Amygdala (tissue), 56 donors: ENCODE results near the gene MRPL30.
"Not testable (repeated sequence)": the region's sequence is repeated elsewhere in the genome, so short reads cannot be mapped to it uniquely, and the experiment has no call there.

Source experiments
- DNase-seq, 56 donors: peaks; one replicate each; lab custom pipeline; 2025; lab: John Stamatoyannopoulos, UW

Gene MRPL30

DNA sequence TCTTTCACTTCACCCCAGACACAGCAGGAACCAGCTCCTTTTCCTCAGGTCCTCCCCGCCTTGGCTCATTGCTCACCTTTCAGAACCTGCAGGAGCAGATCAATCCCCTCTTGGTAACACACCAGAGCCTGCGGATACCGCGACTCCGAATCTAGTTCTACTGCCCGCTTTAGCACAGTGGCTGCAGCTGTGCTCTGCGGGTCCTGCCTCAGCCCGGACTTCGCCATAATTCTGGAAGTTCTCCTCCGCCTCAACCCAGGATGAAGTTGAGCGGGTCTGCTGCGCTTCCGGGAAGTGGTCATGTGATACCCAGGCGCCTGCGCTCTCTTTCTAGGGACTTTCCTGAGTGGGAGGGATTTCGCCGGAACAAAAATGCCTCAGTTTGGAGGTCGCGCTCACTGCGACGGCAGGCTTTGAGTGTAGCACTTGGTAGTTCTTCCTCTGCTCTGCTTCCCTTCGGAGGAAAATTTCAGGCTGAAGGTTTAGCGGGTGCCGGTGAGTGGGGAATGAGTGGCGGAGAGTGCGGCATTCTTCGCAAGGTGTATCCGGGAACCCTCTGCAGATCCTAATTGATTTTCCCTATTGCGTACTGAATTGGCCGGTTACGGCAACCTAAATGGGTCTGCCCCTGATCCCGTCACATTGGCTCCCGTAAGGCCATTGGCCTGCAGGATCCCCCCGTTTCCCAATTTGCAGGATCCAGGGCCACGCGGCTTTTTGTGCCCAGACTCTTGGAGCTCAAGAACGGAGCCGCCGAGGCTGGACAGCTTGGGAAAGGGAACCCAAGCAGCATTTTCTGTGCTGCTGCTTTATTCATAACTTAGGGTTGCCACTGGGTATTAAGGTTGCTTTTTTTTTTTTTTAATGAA is at the start of gene MRPL30, which contains the start of gene MITD1:
Gene MRPL30 (plus strand): TSS at position 430 of the 869 bp plus-strand sequence. CDS start 5,020 bp downstream, outside the sequence.
Gene MITD1 (minus strand): TSS at position 304 of the 869 bp plus-strand sequence. CDS start 77 bp downstream, at position 227.
- DNase-seq: peak; percentile 69 to 97 (median 91)

DNA sequence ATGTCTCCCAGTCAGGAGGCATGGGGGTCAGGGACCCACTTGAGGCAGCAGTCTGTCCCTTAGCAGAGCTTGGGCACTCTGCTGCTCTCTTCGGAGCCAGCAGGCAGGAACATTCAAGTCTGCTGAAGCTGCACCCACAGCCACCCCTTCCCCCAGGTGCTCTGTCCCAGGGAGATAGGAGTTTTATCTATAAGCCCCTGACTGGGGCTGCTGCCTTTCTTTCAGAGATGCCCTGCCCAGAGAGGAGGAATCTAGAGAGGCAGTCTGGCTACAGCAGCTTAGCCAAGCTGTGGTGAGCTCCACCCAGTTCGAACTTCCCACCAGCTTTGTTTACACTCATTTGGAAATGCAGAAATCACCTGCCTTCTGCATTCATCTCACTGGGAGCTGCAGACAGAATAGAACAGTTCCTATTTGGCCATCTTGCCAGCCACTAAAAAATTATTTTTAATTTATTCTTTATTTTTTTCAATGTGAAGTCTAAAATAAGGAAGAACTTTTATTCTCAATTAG is 45.9 kb upstream of the MRPL30 start:
- DNase-seq: not testable (repeated sequence)

- DNase-seq: no peak
Measured at GRCh38 chr2:99139003-99139402, 42.0 kb upstream of the MRPL30 start.

DNA sequence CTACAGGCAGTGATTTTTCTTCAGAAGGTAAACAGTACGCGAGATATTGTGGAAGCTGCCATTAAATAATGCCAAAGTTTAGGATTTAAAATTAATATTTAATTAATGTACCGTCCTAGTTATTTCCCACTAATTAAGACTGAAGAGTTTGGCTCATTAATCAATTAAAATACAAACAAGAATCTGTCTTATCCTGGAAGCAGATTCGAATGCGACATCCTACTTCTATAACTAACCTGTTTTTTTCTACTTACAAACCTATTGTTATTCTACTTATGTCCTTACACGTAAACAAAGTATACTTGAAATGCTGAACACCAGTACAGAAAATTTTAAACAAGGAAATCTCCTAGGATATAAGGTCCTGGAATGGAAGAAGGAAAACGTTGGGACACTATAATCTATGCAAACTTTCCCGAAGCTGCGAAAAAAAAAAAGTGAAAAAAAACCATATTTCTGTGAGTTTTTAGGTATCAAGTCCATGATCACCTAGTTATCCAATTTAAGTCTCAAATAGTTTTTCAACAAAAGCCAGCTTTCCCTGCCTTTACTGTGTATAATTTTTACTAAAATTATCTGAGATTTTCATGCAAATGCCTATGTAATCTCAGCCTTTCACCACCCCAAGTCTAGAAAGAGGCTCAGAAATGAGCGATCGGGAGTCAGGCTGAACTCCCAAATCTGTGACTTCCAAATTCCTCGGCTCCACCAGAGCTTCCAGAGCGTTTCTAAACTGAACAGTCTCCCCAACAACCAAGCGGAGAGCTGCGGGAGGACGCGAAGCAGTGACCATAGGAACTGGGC is 40.7 kb upstream of the MRPL30 start:
- peak in 1 of 56 donors; percentile 28 for DNase-seq

DNA sequence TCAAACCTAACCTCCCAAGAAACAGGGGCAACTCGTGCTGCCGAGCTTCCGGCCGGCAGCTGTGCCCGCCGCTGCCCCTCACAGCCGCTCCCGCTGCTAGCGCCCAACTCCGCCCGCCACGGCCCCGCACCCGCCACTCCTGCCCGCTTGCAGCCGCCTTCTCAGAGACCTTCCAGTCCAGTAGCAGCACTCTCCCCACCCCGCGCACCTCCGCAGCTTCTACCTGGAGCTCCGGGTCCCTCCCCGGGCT is 40.2 kb upstream of the MRPL30 start:
- no peak for DNase-seq

DNA sequence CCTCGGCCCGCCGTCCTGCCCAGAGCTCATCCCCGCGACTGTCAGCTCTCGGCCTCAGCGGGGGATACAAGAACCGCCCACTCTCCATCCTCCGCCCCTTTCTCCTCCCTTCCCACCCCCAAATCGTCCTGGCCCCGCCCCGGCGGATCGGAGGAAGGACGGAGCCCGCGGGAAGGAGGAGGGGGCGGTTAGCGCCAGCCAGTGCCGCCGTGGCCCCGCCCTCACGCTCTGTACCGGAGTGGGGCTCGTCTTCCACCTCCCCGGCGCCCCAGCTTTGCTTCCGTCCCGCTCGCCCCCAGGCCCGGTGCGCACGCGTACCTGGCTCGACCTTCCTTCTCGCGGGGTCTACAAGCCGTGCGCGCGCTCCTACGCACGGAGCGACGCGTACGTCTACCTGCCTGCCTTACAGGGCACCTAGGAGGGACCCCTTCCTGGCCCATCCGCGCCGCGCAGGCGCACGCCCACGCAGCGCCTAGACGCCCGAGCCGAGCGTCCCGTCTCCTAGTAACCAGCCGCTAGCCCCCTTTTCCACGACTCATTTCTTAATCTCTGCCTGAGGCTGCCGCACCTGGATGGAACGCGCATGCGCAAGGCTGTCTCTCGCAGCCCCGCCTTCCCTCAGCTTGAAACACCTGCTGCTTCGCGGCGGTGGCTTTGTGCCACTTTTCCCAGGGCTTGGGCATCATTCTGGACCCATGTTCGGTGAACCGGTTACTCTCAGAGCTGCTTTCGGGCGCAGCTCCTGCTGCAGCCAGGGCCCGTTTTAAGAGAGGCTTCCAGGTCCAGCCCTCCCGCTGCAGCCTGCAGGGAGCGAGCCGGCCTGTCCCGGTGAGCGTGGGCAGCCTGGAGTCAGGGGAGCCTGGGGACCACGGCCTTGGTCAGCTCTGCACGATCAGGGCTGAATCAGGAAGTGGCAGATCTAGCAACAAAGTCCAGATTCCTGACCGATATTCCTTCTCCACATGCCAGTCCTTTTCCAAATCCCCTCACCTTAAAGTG is 39.6 kb upstream of the MRPL30 start, which contains the start of gene C2orf15:
Gene C2orf15 (plus strand): TSS at position 598 of the 999 bp plus-strand sequence. CDS start 8,852 bp downstream, outside the sequence.
- DNase-seq: peak; percentile 36 to 95 (median 89)

DNA sequence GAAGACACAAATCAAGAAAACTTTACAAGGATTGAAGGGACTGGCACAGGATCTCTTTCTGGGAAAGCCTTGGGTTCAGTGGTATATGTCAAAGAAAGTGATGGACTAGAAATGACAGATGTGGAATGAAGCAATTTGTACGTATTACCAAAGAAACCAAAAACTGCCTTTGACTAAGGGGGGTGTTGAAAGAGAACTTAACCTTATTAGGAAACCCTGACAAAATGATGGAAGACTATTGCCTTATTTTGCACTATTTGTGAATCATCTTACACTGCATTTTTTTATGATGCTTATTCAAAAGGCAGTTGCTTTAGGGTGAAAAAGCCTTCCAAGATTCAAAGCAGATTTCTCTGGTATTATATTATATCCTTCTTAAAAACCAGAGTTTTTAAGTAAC is 30.3 kb upstream of the MRPL30 start:
- DNase-seq: no peak

DNA sequence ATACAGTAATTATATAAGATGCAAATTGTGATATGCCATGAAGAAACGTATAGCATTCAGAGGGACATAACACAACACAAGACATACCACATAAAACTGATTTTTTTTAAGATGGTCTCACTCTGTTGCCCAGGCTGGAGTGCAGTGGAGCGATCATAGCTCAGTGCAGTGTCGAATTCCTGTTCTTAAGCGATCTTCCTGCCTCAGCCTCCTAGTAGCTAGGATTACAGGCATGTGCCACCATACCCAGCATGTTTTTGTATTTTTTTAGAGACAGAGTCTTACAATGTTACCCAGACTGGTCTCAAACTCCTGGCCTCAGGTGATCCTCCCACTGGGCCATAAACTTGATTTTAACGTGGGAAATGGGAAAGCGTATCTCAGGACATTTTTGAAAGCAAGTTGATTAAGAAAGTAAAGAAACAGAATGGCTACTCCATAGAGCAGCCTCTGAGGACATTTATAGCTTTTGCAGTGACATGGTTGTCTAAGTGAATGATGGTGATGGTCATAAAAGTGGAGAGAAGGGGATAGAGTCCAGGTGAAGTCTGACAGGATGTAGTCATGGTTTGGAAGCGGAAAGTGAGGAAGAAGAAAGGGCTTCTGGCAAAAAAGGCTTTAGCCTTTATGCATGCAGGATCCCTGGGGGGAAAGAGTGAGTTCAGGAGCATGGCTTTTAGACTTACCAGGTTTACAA is 28.6 kb upstream of the MRPL30 start:
- no peak for DNase-seq

DNA sequence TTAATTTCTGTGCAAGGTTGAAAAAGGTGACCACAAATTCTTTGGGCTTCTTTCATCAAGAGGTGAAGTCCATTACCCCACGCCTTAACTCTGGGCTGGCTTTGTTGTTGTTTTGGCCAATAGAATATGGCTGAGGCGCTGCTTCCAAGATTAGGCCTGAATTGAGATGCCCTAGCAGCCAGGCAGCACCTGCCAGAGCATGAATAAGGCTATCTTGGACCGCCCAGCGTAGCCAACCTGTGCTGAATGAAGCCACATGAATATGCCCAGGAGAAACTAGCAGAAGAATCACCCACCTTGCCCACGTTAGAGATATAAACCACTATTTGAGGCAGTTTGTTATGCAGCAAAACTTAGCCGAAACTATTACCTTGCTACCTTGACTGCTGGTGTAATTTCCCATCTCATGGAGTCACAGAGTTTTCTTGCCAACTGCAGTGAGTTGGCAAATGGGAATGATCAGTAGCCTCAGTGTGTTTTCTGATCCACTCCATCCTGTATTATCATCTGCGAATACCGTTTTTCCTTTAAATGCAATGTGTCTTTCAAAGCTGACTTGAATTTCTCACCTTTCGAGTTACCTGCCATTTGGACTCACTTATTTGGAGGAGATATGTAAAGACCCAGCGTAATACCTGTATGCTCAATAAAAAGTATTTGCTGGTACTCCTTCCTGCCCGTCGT is 26.9 kb upstream of the MRPL30 start:
- DNase-seq: no peak

- DNase-seq: peak; percentile 23 to 93 (median 82)
Measured at GRCh38 chr2:99154643-99155536, 26.1 kb upstream of the MRPL30 start, which contains the start of the genes LIPT1 and TSGA10. LIPT1 (plus strand) TSS chr2:99154967; CDS start chr2:99161958, 6,991 bp downstream. TSGA10 (minus strand) TSS chr2:99154942; CDS start chr2:99109439, 45,503 bp downstream.

GRCh38 chr2:99156891-99157290 is 24.1 kb upstream of the MRPL30 start:
- DNase-seq: no peak

- DNase-seq: no peak
Measured at GRCh38 chr2:99158599-99158998, 22.4 kb upstream of the MRPL30 start.

DNA sequence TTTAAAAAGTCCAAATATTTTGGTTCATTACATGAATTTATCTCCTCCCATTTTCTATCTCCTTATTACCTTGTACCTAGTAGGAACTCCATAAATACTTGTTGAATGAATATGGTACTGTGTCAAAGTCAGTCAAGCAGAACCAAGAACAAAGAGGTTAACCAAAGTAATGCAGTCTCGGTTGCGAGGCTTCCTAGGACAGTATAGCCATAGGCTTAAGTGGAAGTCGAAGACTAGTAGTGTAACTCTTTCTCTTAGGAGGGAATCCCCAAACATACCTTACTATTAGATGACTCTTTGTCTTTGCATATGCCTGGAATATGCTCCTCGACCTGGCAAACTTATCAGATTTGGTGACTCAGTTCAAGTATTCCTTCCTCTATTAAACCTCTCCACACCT is 21.4 kb upstream of the MRPL30 start:
- DNase-seq: no peak

DNA sequence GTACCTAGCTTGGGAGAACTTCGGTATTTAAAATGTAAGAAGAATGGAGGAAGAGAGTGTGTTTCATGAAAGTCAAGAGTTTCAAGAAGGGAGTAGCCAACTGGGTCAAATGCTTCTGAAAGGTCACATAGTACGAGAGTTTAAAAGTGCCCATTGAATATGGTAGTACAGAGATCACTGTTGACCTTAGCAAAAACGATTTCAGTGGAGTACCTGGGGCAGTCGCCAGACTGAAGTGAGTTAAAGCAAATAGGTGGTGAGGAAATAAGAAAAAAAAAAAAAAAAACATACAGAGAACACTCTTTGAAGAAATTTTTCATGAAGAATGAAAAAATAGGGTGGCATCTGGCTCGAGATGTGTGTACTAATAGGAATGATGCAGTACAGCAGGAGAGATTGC is 14.8 kb upstream of the MRPL30 start:
- no peak for DNase-seq

DNA sequence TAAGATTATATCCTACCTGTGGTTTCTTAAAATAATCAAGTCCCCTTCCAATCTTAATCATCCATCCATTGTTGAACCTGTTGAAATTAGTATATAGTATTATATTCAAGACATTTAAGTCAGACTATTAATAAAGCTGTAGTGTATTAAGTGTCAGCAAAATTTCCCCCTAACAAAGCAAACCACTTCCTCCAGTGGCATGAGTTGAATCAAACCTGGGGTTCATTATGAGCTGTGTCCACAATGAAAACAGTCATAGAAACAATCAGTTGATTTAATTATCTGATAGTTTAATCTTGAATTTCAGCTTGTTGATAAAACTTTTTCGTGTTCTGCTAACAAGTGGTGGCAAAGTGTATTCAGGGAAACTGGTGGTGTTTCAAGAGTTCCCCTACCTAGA is 11.4 kb upstream of the MRPL30 start:
- DNase-seq: no peak

GRCh38 chr2:99171377-99172140 is 9.4 kb upstream of the MRPL30 start:
- DNase-seq: no peak

DNA sequence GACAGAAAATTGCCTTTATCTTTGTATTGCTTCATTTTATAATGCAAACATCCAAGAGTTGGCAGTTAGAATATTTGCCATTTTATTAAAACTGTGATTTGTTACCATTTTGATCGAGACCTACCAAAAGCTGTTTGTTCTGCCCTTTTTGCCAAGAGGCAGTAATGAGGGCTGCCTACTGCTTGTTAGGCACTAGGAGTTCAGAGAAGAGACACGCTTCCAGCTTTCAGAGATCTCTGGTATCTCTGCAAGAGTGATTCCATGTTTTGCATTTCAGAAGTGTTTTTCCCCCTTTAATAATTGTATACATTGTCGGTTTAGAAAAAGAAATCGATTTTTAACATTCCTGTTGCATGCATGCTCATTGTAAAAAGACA is 628 bp downstream of the MRPL30 start:
- DNase-seq: no peak
